H9 (cell line): ENCODE measurements around the gene DUSP5. TPM values are rescaled to one million over a fixed set of nuclear protein-coding genes. Genes with fewer than 3 reads are reported as not detected.
"Not testable (repeated sequence)": the region's sequence is repeated elsewhere in the genome, so short reads cannot be mapped to it uniquely, and the experiment has no call there.

Experiments
- DNase-seq: peaks from one replicate; pipeline ENCODE4 v3.0.0-alpha.2; 2017
- H2AFZ ChIP-seq: one replicate; pipeline ENCODE4 v1.6.1; 2013; ENCODE audit warnings: mild to moderate bottlenecking, low read length, control low read depth, moderate library complexity
- H2AK5ac ChIP-seq: 2 replicates; pipeline ENCODE4 v1.6.1; 2013; ENCODE audit warnings: low read length, control low read depth, mixed read lengths; ENCODE audit not compliant: insufficient read length
- H2BK120ac ChIP-seq: one replicate; pipeline ENCODE4 v1.6.1; 2013; ENCODE audit warnings: low read depth, mild to moderate bottlenecking, low read length, control low read depth, inconsistent platforms; ENCODE audit not compliant: poor library complexity, severe bottlenecking
- H2BK12ac ChIP-seq: 2 replicates; pipeline ENCODE4 v1.6.1; 2013; ENCODE audit warnings: low read length, control low read depth, mixed read lengths, low read depth; ENCODE audit not compliant: insufficient read length
- H2BK15ac ChIP-seq: 2 replicates; pipeline ENCODE4 v1.6.1; 2013; ENCODE audit warnings: low read depth, low read length, control low read depth
- H2BK20ac ChIP-seq: one replicate; pipeline ENCODE4 v1.6.1; 2013; ENCODE audit warnings: low read depth, mild to moderate bottlenecking, low read length, control low read depth, inconsistent platforms; ENCODE audit not compliant: poor library complexity, severe bottlenecking
- H2BK5ac ChIP-seq: 2 replicates; pipeline ENCODE4 v1.6.1; 2013; ENCODE audit warnings: low read length, control low read depth, mixed read lengths; ENCODE audit not compliant: insufficient read length
- H3K14ac ChIP-seq: 2 replicates; pipeline ENCODE4 v1.6.1; 2013; ENCODE audit warnings: low read length, control low read depth; ENCODE audit not compliant: insufficient read depth
- H3K18ac ChIP-seq: 2 replicates; pipeline ENCODE4 v1.6.1; 2013; ENCODE audit warnings: low read depth, mild to moderate bottlenecking, mixed read lengths, low read length, control low read depth; ENCODE audit not compliant: insufficient read length
- H3K23ac ChIP-seq: 2 replicates; pipeline ENCODE4 v1.6.1; 2013; ENCODE audit warnings: low read length, control low read depth, mixed read lengths, low read depth; ENCODE audit not compliant: insufficient read length
- H3K23me2 ChIP-seq: 2 replicates; pipeline ENCODE4 v1.6.1; 2013; ENCODE audit warnings: low read depth, mild to moderate bottlenecking, mixed read lengths, low read length, control low read depth; ENCODE audit not compliant: insufficient read length, poor library complexity, severe bottlenecking
- H3K27ac ChIP-seq: 2 replicates; pipeline ENCODE4 v1.5.1; 2013; ENCODE audit warnings: low read length, control low read depth, mixed read lengths, low read depth; ENCODE audit not compliant: insufficient read length
- H3K27me3 ChIP-seq: 2 replicates; pipeline ENCODE4 v1.6.1; 2013; ENCODE audit warnings: low read length, control low read depth, inconsistent platforms; ENCODE audit not compliant: insufficient read depth
- H3K4ac ChIP-seq: 2 replicates; pipeline ENCODE4 v1.6.1; 2013; ENCODE audit warnings: low read depth, mild to moderate bottlenecking, control low read depth, inconsistent platforms, low read length, moderate library complexity
- H3K4me1 ChIP-seq: 2 replicates; pipeline ENCODE4 v1.6.1; 2013; ENCODE audit warnings: low read length, control low read depth, inconsistent platforms; ENCODE audit not compliant: insufficient read depth
- H3K4me2 ChIP-seq: 2 replicates; pipeline ENCODE4 v1.6.1; 2013; ENCODE audit warnings: low read length, control low read depth, mixed read lengths; ENCODE audit not compliant: insufficient read length, insufficient read depth
- H3K56ac ChIP-seq: 2 replicates; pipeline ENCODE4 v1.6.1; 2013; ENCODE audit warnings: low read depth, mild to moderate bottlenecking, mixed read lengths, low read length, control low read depth; ENCODE audit not compliant: insufficient read length
- H3K79me1 ChIP-seq: 2 replicates; pipeline ENCODE4 v1.6.1; 2013; ENCODE audit warnings: low read depth, mild to moderate bottlenecking, moderate library complexity, low read length, control low read depth, inconsistent platforms; ENCODE audit not compliant: insufficient read depth, poor library complexity, severe bottlenecking
- H3K79me2 ChIP-seq: 2 replicates; pipeline ENCODE4 v1.6.1; 2013; ENCODE audit warnings: low read length, control low read depth, inconsistent platforms; ENCODE audit not compliant: insufficient read depth
- H3K9ac ChIP-seq: 2 replicates; pipeline ENCODE4 v1.6.1; 2013; ENCODE audit warnings: low read length, control low read depth, mixed read lengths; ENCODE audit not compliant: insufficient read length; ENCODE audit errors: extremely low read depth
- H3K9me3 ChIP-seq: one replicate; pipeline ENCODE4 v1.6.1; 2013; ENCODE audit warnings: low read depth, low read length, inconsistent platforms; ENCODE audit not compliant: control insufficient read depth
- H3T11ph ChIP-seq: one replicate; pipeline ENCODE4 v1.6.1; 2013; ENCODE audit warnings: mild to moderate bottlenecking, low read length, control low read depth, inconsistent platforms
- H4K20me1 ChIP-seq: one replicate; pipeline ENCODE4 v1.6.1; 2013; ENCODE audit not compliant: control insufficient read depth, insufficient read length, insufficient read depth
- H4K5ac ChIP-seq: 2 replicates; pipeline ENCODE4 v1.6.1; 2013; ENCODE audit warnings: low read depth, mild to moderate bottlenecking, mixed read lengths, low read length, control low read depth; ENCODE audit not compliant: insufficient read length
- H4K8ac ChIP-seq: replicated peaks from 2 replicates; pipeline ENCODE4 v1.6.1; 2013; ENCODE audit warnings: low read length, control low read depth, mixed read lengths, low read depth; ENCODE audit not compliant: insufficient read length
- H4K91ac ChIP-seq: 2 replicates; pipeline ENCODE4 v1.6.1; 2013; ENCODE audit warnings: low read depth, mild to moderate bottlenecking, moderate library complexity, mixed read lengths, low read length, control low read depth; ENCODE audit not compliant: insufficient read length
- H3K27ac Mint-ChIP-seq, 3 experiments: 2 replicates in 2 of 3; 3 replicates in 1 of 3; pipeline ENCODE4 v1.8.0; 2020 to 2021; ENCODE audit warnings: mixed read lengths in 3 of 3, mild to moderate bottlenecking in 1 of 3, moderate library complexity in 1 of 3
- H3K27me3 Mint-ChIP-seq: 2 replicates; pipeline ENCODE4 v1.8.0; 2021; ENCODE audit warnings: low read depth, mild to moderate bottlenecking, moderate library complexity, mixed read lengths
- H3K36me3 Mint-ChIP-seq, 3 experiments: 2 replicates in 2 of 3; 3 replicates in 1 of 3; pipeline ENCODE4 v1.8.0; 2020 to 2021; ENCODE audit warnings: low read depth in 3 of 3, mixed read lengths in 3 of 3; ENCODE audit not compliant: insufficient read depth in 1 of 3
- H3K4me1 Mint-ChIP-seq, 2 experiments: 2 replicates each; pipeline ENCODE4 v1.8.0; 2020; ENCODE audit warnings: mixed read lengths in 2 of 2
- H3K4me3 Mint-ChIP-seq, 2 experiments: 2 replicates in 1 of 2; 3 replicates in 1 of 2; pipeline ENCODE4 v1.8.0; 2020 to 2021; ENCODE audit warnings: mild to moderate bottlenecking in 2 of 2, mixed read lengths in 2 of 2, moderate library complexity in 1 of 2
- H3K9me3 Mint-ChIP-seq, 2 experiments: 2 replicates in 1 of 2; 3 replicates in 1 of 2; pipeline ENCODE4 v1.8.0; 2020; ENCODE audit warnings: mild to moderate bottlenecking in 2 of 2, mixed read lengths in 2 of 2, moderate library complexity in 1 of 2
- CTCF ChIP-seq: fragments of 200-600 bp; sonication (generic); conservative IDR thresholded peaks from 3 replicates; pipeline ENCODE4 v1.8.0; 2021; ENCODE audit warnings: antibody characterized with exemption, mild to moderate bottlenecking
- whole genome bisulfite sequencing: extraction: QIAGEN DNeasy Blood & Tissue Kit; methylation state at CpG from one replicate; pipeline ENCODE4 v1.1.7; 2013; ENCODE audit warnings: missing lambda C conversion rate, low lambda C conversion rate, mixed read lengths; ENCODE audit not compliant: insufficient read length; ENCODE audit errors: extremely low coverage; 5-methylcytosine and 5-hydroxymethylcytosine counted together
- total RNA-seq: library from RNA; stranded (reverse); gene quantifications from 2 replicates; pipeline ENCODE4 v1.2.1, GENCODE V29; 2021

DUSP5 gene
- total RNA-seq, 1 experiment from 2014 or later = 29.3 TPM

DNA sequence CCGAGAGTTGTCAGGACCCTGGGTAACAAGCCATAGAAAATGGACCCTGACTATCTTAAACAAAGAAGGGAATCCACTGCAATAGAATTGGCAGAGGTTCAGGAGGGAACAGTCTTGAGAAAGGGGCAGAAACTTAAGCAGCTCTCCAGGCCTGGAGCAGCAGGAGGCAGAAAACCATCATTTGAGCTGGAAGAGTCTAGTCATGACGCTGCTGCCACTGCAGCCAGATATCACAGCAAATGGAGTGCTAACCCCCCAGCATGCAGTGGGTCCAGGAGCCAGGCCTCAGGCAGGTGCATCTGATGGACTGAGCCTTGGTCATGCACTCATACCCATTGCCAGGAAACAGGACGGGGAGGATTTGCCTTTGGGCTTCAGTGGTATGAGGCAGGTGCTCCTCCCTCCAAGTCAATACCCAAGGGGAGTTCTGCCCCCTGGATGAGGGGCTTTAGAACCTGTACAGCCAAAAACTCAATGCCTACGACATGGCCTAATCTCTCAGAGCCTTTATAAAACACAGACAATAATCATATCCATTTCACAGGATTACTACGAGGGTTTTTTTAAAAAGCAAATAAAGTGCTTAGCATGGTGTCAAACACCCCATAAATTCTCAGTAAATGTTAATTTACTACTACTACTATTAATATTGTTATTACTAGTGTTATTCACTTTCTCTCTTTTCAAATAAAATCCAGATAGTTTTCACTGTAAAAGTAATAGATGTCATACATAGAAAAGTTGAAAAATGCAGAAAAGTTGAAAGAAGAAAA, 30.7 kb downstream of the DUSP5 start:
- Histone ChIP-seq H2BK15ac (0 out of 2 replicates have a peak overlapping the region, but pooled peaks have one; percentile 84), H3K4me1 (peaks cover 8% of the 10 kb centered on the region; the same call in 1 of the 2 replicates), H3K14ac (peak overlapping the region; percentile 19; the same call in 1 of the 2 replicates), H3K4ac (no peak overlapping the region), H3K18ac (peak overlapping the region; percentile 25), H2AFZ (no peak overlapping the region), H4K20me1 (no peaks in the 10 kb centered on the region), H2BK12ac (peak overlapping the region; percentile 86), H3K27ac (no peak overlapping the region), H3K23me2 (peaks cover 4% of the 10 kb centered on the region), H2BK5ac (peak overlapping the region; percentile 74), H2BK20ac (no peak overlapping the region), H3K79me2 (no peaks in the 10 kb centered on the region), H3K56ac (no peak overlapping the region), H2BK120ac (no peak overlapping the region), H2AK5ac (peak overlapping the region; percentile 41), H4K91ac (no peak overlapping the region), H3K23ac (no peak overlapping the region), H3K4me2 (no peak overlapping the region), H3K79me1 (no peaks in the 10 kb centered on the region), H3K9me3 (no peaks in the 10 kb centered on the region), H3K9ac (no peak overlapping the region), H4K8ac (no peak overlapping the region), H4K5ac (no peak overlapping the region), H3T11ph (no peak overlapping the region), H3K27me3 (no peaks in the 10 kb centered on the region)
- H3K36me3 Mint-ChIP-seq = no peaks in the 10 kb centered on the region
- no peaks in the 10 kb centered on the region for H3K9me3 Mint-ChIP-seq
- peak overlapping the region in 1 of 3 experiments; percentile 41; a peak in 3 of 7 replicates for H3K27ac Mint-ChIP-seq
- no peak for DNase-seq
- no CpG with 5 or more reads among the region's 5 CpGs for WGBS
- no peaks in the 10 kb centered on the region; the same call in 1 of the 2 replicates for H3K27me3 Mint-ChIP-seq
- H3K4me3 Mint-ChIP-seq = no peak overlapping the region
- TF ChIP-seq CTCF = no peak
- H3K4me1 Mint-ChIP-seq = peaks cover 38 to 51% of the 10 kb centered on the region in 2 experiments

GRCh38 chr10:110528997-110529524, 31.4 kb downstream of the DUSP5 start:
- not testable (repeated sequence) for H3K14ac ChIP-seq, H3T11ph ChIP-seq, H3K27me3 Mint-ChIP-seq, H2AK5ac ChIP-seq, H3K9me3 Mint-ChIP-seq, H4K91ac ChIP-seq, H2BK15ac ChIP-seq, H3K4ac ChIP-seq, H4K20me1 ChIP-seq, H3K18ac ChIP-seq, H4K8ac ChIP-seq, H4K5ac ChIP-seq, H3K79me2 ChIP-seq, H3K56ac ChIP-seq, H3K4me3 Mint-ChIP-seq, H2BK5ac ChIP-seq, H2BK12ac ChIP-seq, H3K27me3 ChIP-seq, H2BK120ac ChIP-seq, H3K9ac ChIP-seq, H3K23me2 ChIP-seq, H3K23ac ChIP-seq, H2AFZ ChIP-seq, H3K36me3 Mint-ChIP-seq, DNase-seq, H3K79me1 ChIP-seq, H3K9me3 ChIP-seq, H2BK20ac ChIP-seq, H3K4me1 ChIP-seq
- Histone ChIP-seq H3K4me2 (peak overlapping the region; percentile 57), H3K27ac (peak overlapping the region; percentile 96)
- Mint-ChIP-seq H3K27ac (peak overlapping the region in 2 of 3 experiments; percentile 82 to 98; a peak in 3 of 7 replicates), H3K4me1 (peaks cover 33 to 46% of the 10 kb centered on the region in 2 experiments)
- no CpG with 5 or more reads among the region's 8 CpGs for WGBS
